NCI-H524 treated with DMSO at 0.1 percent for 48 hours (cell line): ENCODE measurements around the gene ERF.
"Not testable (repeated sequence)": the region's sequence is repeated elsewhere in the genome, so short reads cannot be mapped to it uniquely, and the experiment has no call there.

Experiments used
- DNase-seq: peaks from one replicate; lab custom pipeline; 2025; lab: John Stamatoyannopoulos, UW

The ERF gene

GRCh38 chr19:42275517-42275916 is 20.6 kb upstream of the ERF start:
- DNase-seq, result no peak

- no peak for DNase-seq
These were observed 20.2 kb upstream of the ERF start for GRCh38 chr19:42275103-42275502.

- no peak for DNase-seq
These were observed 19.2 kb upstream of the ERF start for GRCh38 chr19:42274065-42274682.

- no peak for DNase-seq
These were observed 18.6 kb upstream of the ERF start for GRCh38 chr19:42273407-42274064.

- DNase-seq, result no peak
These were observed 18.1 kb upstream of the ERF start for GRCh38 chr19:42272989-42273406.

- no peak for DNase-seq
These were observed 17.6 kb upstream of the ERF start for GRCh38 chr19:42272535-42272897.

- no peak for DNase-seq
These were observed 17.1 kb upstream of the ERF start for GRCh38 chr19:42271861-42272534.

GRCh38 chr19:42271045-42271419 is 16.1 kb upstream of the ERF start:
- DNase-seq, result no peak

- no peak for DNase-seq
These were observed 15.6 kb upstream of the ERF start for GRCh38 chr19:42270346-42271044.

- DNase-seq, result no peak
These were observed 14.8 kb upstream of the ERF start for GRCh38 chr19:42269478-42270345.

- DNase-seq, result peak; percentile 99
These were observed 14.0 kb upstream of the ERF start, which contains the start of gene CIC for GRCh38 chr19:42268704-42269477. Gene CIC, plus strand, starts transcription at chr19:42269252. Its CDS starts 2,532 bp downstream, at chr19:42271784.

- DNase-seq, result peak; percentile 94
These were observed 13.3 kb upstream of the ERF start for GRCh38 chr19:42268142-42268703.

GRCh38 chr19:42267644-42268141 is 12.8 kb upstream of the ERF start:
- DNase-seq, result no peak

- not testable (repeated sequence) for DNase-seq
These were observed 12.1 kb upstream of the ERF start for GRCh38 chr19:42266928-42267603.

GRCh38 chr19:42266105-42266504 is 11.2 kb upstream of the ERF start:
- DNase-seq, result not testable (repeated sequence)

- DNase-seq, result no peak
These were observed 6.8 kb upstream of the ERF start for GRCh38 chr19:42261763-42262162.

GRCh38 chr19:42257842-42258241 is 2.9 kb upstream of the ERF start:
- DNase-seq, result not testable (repeated sequence)

GRCh38 chr19:42255766-42256745 is 1.1 kb upstream of the ERF start:
- no peak for DNase-seq
